Smooth muscle cell (in vitro differentiated cells): Measurements from ENCODE around the gene IFT122. TPM values are rescaled to one million over a fixed set of nuclear protein-coding genes. Genes with fewer than 3 reads are reported as not detected.

ENCODE experiments used
- DNase-seq: peaks from one replicate; lab custom pipeline; 2025; ENCODE audit not compliant: unreplicated experiment; lab: John Stamatoyannopoulos, UW
- H2AFZ ChIP-seq: fragments of 200-600 bp; sonication (generic); 2 replicates; pipeline ENCODE4 v1.6.0; 2016; ENCODE audit warnings: antibody characterized with exemption, low read depth, mild to moderate bottlenecking
- H3F3A ChIP-seq: fragments of 200-600 bp; sonication (generic); 2 replicates; pipeline ENCODE4 v1.6.0; 2017; ENCODE audit warnings: antibody characterized with exemption, low read depth
- H3K27ac ChIP-seq: fragments of 200-600 bp; sonication (generic); 2 replicates; pipeline ENCODE4 v1.5.1; 2016; ENCODE audit warnings: low read depth, mild to moderate bottlenecking
- H3K27me3 ChIP-seq: fragments of 200-600 bp; sonication (generic); 2 replicates; pipeline ENCODE4 v1.6.1; 2016; ENCODE audit warnings: low read depth, mild to moderate bottlenecking
- H3K36me3 ChIP-seq: fragments of 200-600 bp; sonication (generic); 2 replicates; pipeline ENCODE4 v1.5.1; 2016; ENCODE audit warnings: low read depth
- H3K4me1 ChIP-seq: fragments of 200-600 bp; sonication (generic); 2 replicates; pipeline ENCODE4 v1.5.1; 2016; ENCODE audit warnings: low read depth
- H3K4me2 ChIP-seq: fragments of 200-600 bp; sonication (generic); 2 replicates; pipeline ENCODE4 v1.6.0; 2016; ENCODE audit warnings: mild to moderate bottlenecking
- H3K4me3 ChIP-seq: fragments of 200-600 bp; sonication (generic); 2 replicates; pipeline ENCODE4 v1.5.1; 2016; ENCODE audit warnings: mild to moderate bottlenecking
- H3K79me2 ChIP-seq: fragments of 200-600 bp; sonication (generic); 2 replicates; pipeline ENCODE4 v1.6.0; 2016; ENCODE audit warnings: low read depth, mild to moderate bottlenecking
- H3K9ac ChIP-seq: fragments of 200-600 bp; sonication (generic); 2 replicates; pipeline ENCODE4 v1.6.0; 2016; ENCODE audit warnings: low read depth
- H3K9me3 ChIP-seq: fragments of 200-600 bp; sonication (generic); replicated peaks from 2 replicates; pipeline ENCODE4 v1.5.1; 2016; ENCODE audit warnings: low read depth
- H4K20me1 ChIP-seq: fragments of 200-600 bp; sonication (generic); 2 replicates; pipeline ENCODE4 v1.6.0; 2016; ENCODE audit warnings: low read depth
- WGBS: methylation state at CpG from one replicate; pipeline ENCODE4 v1.1.7; 2016; ENCODE audit warnings: low lambda C conversion rate; 5-methylcytosine and 5-hydroxymethylcytosine counted together
- polyA plus RNA-seq: library from polyadenylated mRNA; unstranded; fragments of >200 nt; fragmentation: Nextera tagmentation; extraction: Ambion mirVana; gene quantifications from 2 replicates; pipeline ENCODE4 v1.2.1, GENCODE V29; 2016
- total RNA-seq: library from RNA; depleted of rRNA; stranded (reverse); fragments of >200 nt; gene quantifications from 2 replicates; pipeline ENCODE4 v1.2.3, GENCODE V29; 2014
- TF ChIP-seq, protein P1 (sequence below): fragments of 200-600 bp; sonication (generic); IDR thresholded peaks from 2 replicates; pipeline ENCODE4 v1.5.1; 2017; ENCODE audit warnings: borderline replicate concordance, mild to moderate bottlenecking, antibody characterized with exemption; ENCODE audit not compliant: insufficient read depth, poor library complexity, severe bottlenecking

The IFT122 gene
- total and polyA plus RNA-seq, 2 experiments from 2014 or later: 13.4 to 17.4 TPM

DNA sequence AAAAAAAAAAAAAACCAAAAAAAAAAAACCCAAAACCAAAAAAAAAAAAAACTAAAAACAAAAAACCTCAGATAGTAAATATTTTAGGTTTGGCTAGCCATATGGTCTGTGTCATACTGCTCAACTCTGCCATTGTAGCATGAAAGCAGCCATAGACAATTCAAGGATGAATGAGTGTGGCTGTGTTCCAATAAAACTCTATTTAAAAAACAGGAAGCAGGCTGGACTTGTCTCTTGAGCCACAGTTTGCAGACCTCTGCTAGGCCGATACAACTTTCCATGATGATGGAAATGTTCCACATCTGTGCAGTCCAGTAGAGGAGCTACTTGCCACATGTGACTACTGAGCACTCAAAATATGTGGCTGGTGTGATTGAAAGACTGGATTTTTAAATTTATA lies 22.7 kb upstream of the IFT122 start:
- peak overlapping the region; percentile 22 for H3K4me2 ChIP-seq
- WGBS: 18% methylated on average over 1 of the region's 1 CpG

DNA sequence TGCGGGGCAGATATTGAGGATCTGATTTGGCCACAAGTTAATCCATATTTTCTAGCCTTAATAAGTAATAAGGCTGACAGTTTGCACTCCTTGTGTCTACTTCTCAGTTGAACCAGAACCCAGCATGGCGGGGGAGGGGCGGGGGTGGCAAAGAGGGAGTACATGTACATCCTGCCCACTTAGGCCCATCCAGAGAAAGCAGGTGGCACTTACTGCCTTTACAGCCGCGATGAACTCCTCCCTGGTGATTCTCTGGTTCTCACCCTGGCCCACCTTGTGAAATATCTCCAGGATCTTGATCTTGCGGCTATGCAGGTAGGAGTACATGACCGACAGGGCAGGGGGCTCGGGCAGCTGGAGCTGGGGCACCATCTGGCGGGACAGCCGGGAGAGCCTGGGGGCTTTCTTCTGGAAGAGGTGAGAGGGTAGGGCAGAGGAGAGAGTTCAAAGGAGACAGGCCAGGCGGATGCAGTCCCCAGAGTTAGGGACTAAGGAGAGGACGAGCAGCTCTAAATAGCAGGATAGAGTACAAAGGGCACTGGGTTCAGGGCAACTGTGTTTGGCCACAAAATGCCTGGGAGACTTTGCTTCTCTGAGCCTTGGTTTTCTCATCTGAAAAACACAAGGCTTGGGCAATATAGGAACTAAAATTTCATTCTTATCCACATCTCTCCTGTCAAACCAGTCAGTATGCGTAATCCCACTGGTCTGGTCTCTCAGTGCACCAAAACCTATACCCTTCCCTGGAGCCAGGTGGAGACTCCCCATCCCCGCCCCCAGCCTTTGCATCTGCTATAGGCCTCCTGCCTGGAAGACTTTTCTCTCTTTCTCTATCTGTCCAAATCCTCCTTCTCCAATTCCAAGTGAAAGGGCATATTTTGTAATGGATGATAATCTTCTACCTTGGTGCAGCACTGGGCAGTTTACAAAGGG lies 21.7 kb upstream of the IFT122 start:
- TF ChIP-seq, protein P1, sequence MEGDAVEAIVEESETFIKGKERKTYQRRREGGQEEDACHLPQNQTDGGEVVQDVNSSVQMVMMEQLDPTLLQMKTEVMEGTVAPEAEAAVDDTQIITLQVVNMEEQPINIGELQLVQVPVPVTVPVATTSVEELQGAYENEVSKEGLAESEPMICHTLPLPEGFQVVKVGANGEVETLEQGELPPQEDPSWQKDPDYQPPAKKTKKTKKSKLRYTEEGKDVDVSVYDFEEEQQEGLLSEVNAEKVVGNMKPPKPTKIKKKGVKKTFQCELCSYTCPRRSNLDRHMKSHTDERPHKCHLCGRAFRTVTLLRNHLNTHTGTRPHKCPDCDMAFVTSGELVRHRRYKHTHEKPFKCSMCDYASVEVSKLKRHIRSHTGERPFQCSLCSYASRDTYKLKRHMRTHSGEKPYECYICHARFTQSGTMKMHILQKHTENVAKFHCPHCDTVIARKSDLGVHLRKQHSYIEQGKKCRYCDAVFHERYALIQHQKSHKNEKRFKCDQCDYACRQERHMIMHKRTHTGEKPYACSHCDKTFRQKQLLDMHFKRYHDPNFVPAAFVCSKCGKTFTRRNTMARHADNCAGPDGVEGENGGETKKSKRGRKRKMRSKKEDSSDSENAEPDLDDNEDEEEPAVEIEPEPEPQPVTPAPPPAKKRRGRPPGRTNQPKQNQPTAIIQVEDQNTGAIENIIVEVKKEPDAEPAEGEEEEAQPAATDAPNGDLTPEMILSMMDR: no peak
- no peak overlapping the region for H3K4me2 ChIP-seq
- H3K9me3 ChIP-seq: no peaks in the 10 kb centered on the region
- no peak for DNase-seq
- no peak overlapping the region for H2AFZ ChIP-seq
- no peak overlapping the region for H3K9ac ChIP-seq
- WGBS: 89% methylated on average over 14 of the region's 14 CpGs
- H3K4me1 ChIP-seq: no peaks in the 10 kb centered on the region
- H3F3A ChIP-seq: peaks cover 8% of the 10 kb centered on the region
- no peaks in the 10 kb centered on the region for H3K36me3 ChIP-seq
- peak overlapping the region; percentile 42 for H3K27ac ChIP-seq
- no peak overlapping the region for H3K4me3 ChIP-seq
- H3K79me2 ChIP-seq: no peaks in the 10 kb centered on the region
- H3K27me3 ChIP-seq: no peaks in the 10 kb centered on the region
- no peaks in the 10 kb centered on the region for H4K20me1 ChIP-seq

More for the DNA sequence above, 22.7 kb upstream of the IFT122 start:
- Histone ChIP-seq H3K27me3 (no peaks in the 10 kb centered on the region), H4K20me1 (no peaks in the 10 kb centered on the region), H3K36me3 (no peaks in the 10 kb centered on the region), H3K79me2 (no peaks in the 10 kb centered on the region), H3K27ac (peak overlapping the region; percentile 42), H3K4me1 (peaks cover 4% of the 10 kb centered on the region), H3F3A (peaks cover 17% of the 10 kb centered on the region), H3K9ac (no peak overlapping the region), H2AFZ (no peak overlapping the region), H3K9me3 (no peaks in the 10 kb centered on the region), H3K4me3 (no peak overlapping the region)
- TF ChIP-seq, protein P1: no peak
- no peak for DNase-seq

DNA sequence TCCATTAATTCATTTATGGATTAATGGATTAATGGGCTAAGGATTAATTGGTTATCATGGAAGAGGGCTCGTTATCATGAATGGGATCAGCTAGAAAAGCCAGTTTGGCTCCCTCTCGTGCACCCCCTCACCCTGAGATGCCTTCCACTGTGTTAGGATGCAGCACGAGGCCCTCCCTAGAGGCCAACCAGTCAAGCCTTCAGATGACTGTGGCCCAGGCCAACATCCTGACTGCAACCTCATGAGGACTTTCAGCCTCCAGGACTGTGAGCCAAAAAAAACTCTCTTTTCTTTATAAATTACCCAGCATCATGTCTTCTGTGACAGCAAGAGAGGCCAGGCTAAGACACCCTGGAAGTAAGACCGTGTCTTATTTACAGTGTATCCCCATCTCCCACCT lies 20.5 kb upstream of the IFT122 start:
- no peak for DNase-seq
- Histone ChIP-seq H3K79me2 (no peaks in the 10 kb centered on the region), H3K4me3 (no peak overlapping the region), H4K20me1 (no peaks in the 10 kb centered on the region), H3K27me3 (no peaks in the 10 kb centered on the region), H3K4me1 (no peaks in the 10 kb centered on the region), H3K9me3 (no peaks in the 10 kb centered on the region), H3K9ac (no peak overlapping the region), H2AFZ (no peak overlapping the region), H3K4me2 (no peak overlapping the region), H3F3A (peaks cover 3% of the 10 kb centered on the region), H3K27ac (no peak overlapping the region), H3K36me3 (no peaks in the 10 kb centered on the region)
- TF ChIP-seq, protein P1: no peak
- 94% methylated on average over 4 of the region's 4 CpGs for WGBS
